NK-92 (cell line): ENCODE measurements around the gene SP7.
A peak's percentile ranks its signal among the peaks of the same experiment; 100 is the strongest.
"Not testable (repeated sequence)": the region's sequence is repeated elsewhere in the genome, so short reads cannot be mapped to it uniquely, and the experiment has no call there.

ENCODE experiments used
- DNase-seq: peaks from one replicate; lab custom pipeline; 2025; ENCODE audit not compliant: unreplicated experiment; lab: John Stamatoyannopoulos, UW

SP7 gene

GRCh38 chr12:53336181-53336681, at the start of gene SP7:
Gene SP7 (minus strand): TSS chr12:53336354. CDS start chr12:53335646, 708 bp downstream.
- no peak for DNase-seq

GRCh38 chr12:53383258-53383657, 47.1 kb upstream of the SP7 start:
- DNase-seq: no peak

GRCh38 chr12:53381731-53382630, 45.8 kb upstream of the SP7 start:
- no peak for DNase-seq

DNA sequence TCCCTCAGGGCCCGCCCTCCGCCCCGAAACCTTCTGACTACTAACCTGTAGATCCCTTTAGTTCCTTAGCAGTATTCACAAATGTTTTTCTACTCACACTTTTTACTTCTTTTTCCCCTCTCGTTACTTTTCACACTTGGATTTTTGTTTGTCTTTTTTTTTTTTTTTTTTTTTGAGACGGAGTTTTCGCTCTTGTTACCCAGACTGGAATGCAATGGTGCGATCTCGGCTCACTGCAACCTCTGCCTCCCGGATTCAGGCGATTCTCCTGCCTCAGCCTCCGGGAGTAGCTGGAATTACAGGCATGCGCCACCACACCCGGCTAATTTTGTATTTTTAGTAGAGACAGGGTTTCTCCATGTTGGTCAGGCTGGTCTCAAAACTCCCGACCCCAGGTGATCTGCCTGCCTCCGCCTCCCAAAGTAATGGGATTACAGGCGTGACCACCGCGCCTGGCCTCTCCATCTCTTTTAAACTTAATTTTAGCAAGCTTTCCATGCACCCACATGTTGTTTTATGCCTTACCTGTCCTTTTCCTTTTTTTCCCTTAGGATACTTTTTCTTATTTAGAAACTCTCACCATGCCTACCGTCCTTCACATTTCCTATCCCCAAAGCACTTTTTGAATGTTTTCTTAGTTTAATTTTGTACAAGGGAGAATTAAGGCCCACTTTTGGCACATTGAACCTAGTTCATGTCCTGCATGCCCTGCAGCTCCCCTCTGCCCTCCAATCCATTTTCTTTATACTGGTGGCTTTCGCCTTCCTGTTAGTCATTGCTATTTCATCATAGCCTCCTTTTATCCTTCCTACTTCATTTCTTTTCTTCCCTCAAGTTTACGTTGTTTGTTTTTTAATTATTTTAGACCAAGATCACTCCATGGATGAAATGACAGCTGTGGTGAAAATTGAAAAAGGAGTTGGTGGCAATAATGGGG, 44.9 kb upstream of the SP7 start:
- DNase-seq: no peak

GRCh38 chr12:53380104-53380793, 44.1 kb upstream of the SP7 start, which contains the start of gene SP1:
Gene SP1 (plus strand): TSS chr12:53380176. CDS start chr12:53380292, 116 bp downstream.
- DNase-seq: peak; percentile 27

- DNase-seq: peak; percentile 99
Measured at GRCh38 chr12:53379389-53380103, 43.4 kb upstream of the SP7 start.

DNA sequence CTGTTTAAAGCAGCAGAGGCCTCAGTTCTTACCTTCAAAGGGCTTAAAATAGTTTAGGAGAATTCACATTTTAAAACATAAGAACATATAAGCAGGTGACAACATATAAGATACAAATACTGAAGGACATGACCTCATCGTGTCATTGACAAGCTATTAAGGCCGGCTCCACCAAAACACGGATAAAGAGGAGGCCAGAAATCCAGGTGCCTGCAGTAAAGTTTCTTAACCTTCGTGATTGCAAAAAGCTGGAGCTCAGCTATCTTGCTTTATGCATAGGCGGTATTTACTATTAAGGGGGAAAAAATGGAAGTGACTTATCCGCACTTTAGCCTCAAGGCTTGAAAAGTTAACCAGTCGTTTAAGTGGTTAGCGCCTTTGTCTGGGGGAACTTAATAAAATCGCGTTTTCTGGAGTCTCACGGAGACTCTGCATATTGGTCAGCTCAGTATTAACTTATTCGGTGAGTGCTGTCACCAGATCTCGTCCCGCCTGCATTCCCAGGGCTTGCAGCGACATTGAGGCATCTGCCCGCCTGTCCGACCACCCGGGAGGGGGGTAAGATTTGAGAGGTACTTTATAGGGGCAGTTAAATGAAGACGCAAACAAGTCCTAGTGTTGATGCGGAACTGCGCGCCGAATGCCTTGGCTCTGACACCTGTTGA, 42.7 kb upstream of the SP7 start:
- DNase-seq: no peak

DNA sequence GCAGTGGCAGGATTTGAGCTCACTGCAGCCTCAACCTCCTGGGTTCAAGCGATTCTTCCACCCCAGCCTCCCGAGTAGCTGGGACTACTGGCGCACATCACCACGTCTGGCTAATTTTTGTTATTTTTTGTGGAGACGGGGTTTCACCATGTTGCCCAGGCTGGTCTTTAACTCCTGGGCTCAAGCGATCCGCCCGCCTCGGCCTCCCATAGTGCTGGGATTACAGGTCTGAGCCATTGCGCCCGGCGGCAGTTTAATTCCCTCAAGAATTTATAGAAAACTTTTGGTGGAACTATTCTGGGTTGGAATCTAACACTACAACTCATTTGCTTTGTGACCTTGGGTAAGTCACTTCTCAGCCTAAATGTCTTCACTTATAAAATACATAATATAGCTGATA, 42.1 kb upstream of the SP7 start:
- no peak for DNase-seq

GRCh38 chr12:53376747-53377146, 40.6 kb upstream of the SP7 start:
- DNase-seq: no peak

- DNase-seq: not testable (repeated sequence)
Measured at GRCh38 chr12:53374277-53374676, 38.1 kb upstream of the SP7 start.

DNA sequence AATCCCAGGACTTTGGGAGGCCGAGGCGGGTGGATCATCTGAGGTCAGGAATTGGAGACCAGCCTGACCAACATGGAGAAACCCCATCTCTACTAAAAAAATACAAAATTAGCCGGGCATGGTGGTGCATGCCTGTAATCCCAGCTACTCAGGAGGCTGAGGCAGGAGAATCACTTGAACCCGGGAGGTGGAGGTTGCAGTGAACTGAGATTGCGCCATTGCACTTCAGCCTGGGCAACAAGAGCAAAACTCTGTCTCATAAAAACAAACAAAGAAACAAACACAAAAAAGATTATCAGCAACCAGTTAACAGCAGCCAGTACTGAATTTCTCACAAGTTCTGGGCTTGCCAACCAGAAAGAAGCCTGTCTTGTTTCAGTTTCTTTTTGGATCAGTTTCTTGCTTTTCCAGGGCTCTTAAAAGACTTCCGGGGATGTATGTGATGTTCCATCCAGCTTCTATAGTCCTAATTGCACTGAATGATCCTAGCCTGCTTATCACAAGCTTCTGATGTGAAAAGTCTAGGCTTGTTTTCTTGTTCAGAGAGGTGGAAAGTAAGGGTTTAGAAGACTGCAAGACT, 37.5 kb upstream of the SP7 start:
- not testable (repeated sequence) for DNase-seq

DNA sequence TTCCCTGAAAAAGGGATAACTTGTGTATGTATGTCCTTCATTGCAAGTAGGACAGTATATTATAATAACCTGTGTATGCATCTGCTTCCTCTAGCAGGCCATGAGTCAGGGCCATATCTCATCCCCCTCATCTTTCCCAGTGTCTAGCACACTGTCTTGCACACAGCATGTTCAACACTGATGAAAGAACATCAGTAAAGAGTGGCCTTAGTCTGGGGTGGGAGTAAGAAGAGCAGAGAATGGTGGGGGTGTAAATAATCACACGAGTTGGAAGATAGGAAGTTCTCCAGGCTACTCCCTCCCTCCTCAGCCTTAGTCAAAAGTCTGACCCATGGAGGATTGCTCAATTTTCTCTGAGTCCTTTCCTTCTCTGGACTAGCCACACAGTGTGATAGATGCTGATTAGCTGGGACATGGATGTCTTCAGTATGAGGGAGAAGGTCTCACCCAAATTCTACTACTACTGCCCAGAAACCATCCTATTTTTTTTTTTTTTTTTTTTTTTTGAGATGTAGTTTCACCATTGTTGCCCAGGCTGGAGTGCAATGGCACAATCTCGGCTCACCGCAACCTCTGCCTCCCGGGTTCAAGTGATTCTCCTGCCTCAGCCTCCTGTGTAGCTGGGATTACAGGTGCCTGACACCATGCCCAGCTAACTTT, 29.2 kb upstream of the SP7 start:
- no peak for DNase-seq

- DNase-seq: not testable (repeated sequence)
Measured at GRCh38 chr12:53361638-53362037, 25.5 kb upstream of the SP7 start.

- no peak for DNase-seq
Measured at GRCh38 chr12:53358836-53359419, 22.8 kb upstream of the SP7 start.

GRCh38 chr12:53355121-53355520, 19.0 kb upstream of the SP7 start:
- DNase-seq: no peak

DNA sequence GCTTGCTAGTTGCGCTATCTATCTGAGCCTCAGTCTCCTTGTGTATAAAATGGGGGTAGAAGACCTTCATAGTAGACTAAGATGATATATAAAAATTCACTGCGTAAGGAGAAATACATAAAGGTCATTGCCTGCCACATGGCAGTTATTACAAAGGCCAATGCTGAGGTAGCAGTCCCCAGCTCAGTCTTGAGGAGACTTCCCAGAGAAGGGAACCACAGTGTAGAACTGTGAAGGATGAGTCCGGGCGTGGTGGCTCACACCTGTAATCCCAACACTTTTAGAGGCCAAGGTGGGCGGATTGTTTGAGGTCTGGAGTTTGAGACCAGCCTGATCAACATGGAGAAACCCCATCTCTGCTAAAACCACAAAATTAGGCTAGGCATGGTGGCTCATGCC, 17.1 kb upstream of the SP7 start:
- no peak for DNase-seq

DNA sequence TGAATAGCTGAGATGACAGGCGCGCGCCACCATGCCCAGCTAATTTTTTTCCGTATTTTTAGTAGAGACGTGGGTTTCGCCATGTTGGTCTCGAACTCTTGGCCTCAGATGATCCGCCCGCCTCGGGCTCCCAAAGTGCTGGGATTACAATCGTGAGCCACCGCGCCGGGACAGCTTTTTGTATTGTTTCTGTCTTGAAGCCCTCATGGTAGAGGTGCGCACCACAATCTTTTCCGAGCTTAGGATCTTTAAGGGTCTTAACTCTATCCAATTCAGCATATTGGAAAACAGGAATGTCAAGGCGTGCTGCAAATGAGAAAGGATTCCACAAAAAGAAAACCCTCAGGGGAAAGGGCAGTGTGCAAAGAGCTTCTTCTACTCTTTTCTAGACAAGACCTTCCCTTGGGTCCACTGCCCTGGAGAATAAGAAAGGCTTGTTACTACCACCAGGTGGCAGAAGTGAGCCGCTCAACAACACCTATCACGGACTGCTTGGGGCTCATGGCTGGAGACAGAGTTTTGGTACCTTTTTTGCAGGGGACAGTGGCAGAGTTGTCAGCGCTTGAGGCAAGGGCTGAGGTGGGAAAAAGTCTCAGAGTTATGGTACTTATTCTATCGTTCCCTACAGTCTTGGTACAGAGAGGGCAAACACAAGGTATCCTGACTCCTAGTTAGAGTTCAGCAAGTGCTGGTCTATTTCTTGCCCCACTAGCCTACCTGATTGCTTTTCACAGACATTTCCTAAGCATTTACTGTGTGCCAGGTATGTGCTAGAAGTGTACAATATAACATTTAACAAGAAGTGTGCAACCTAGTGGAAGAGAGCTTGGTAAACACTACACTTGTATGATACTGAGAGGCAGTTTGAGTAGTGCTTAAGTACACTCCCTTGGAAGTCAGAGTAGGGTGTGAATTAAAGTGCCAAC, 16.4 kb upstream of the SP7 start:
- DNase-seq: no peak
